Measurements from ENCODE around the gene PGP.

PGP gene

DNA sequence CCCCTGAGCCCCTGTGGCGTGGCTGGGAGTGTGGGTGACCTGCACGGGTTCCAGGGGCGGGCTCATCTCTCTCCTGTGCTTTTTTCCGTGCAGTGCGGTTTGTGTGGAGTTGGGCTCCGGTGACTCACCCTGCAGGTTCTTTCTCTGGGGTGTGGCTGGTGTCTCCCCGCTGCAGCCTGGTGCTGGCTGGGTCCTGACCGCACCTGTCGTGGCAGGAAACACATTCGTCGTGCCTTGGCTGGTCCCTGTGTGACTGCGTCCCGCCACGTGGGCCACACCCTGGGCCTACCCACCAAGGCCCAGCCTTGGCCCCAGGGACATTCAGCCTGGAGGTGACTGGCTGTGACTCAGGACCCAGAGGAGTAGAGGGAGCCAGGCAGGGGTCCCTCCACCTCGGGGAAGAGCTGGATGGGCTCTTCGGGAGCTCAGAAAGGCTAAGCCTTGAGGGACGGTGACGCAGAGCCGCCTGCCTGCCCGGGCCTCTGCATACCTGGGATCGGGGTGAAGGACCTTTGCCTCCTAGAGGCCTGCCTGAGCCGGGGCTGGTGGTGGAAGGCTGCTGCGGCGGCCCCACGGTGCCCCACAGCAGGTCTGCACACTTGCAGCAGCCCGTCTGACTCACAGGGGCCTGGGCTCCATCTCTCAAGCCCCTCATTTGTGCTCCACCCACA is 51.3 kb downstream of the PGP start:
- no peak for DNase-seq (ENCODE audit: low read depth)

DNA sequence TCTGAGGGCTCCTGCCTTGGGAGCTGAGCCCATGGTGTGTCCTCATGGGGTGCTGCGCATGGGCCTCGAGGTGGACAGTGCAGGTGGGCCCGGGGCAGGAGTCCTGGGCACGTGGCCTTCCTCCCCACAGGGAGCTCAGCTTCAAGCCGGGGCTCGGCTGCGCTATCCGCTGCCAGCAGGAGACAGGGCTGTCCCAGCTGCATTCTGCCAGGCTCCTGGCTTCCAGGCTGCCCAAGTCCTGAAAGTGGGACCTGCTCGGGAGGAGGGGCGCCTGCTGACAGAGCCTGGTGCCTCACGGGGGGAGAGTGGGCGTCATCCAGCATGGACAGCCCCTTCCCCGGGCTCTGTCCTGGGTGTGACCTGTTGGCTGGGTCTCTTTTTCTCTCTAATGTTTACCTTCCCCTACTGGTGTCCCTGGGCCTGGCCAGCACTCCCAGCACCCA is 51.9 kb downstream of the PGP start:
- no peak for DNase-seq (ENCODE audit: low read depth)

DNA sequence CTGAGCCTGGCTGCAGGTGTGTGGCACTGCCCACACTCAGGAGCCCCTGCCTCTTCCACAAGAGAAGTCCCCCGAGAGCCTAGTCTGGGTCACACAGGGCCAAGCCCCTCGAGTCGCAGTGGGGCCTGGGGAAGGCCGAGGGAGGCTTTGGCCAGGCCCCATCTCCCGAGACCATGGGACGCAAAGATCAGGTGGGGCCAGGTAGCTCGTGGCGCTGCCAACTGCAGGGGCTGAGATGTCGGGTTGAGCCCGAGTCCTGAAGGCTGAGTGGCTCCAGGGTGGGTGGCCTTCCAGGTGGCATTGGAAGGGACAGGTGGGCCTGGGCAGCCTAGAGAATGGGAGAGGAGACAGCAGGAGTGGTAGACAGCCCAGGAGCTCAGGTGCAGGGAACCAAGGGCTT is 52.7 kb downstream of the PGP start:
- DNase-seq (ENCODE audit: low read depth), result no peak

Measured in stimulated activated CD8-positive, alpha-beta memory T cell treated with anti-CD3 and anti-CD28 coated beads, Interleukin-12 subunit alpha, Interleukin-12 subunit beta, amount 100 ng/mL, for 4 hours (primary cell).